Limb (tissue), 2 donors: ENCODE results near the gene TBPL2.

Experiments
- DNase-seq, 2 donors: peaks; one replicate each; pipeline ENCODE4 v3.0.0-alpha.2; 2016; ENCODE audit errors: extremely low spot score in 2 of 2

Gene TBPL2

DNA sequence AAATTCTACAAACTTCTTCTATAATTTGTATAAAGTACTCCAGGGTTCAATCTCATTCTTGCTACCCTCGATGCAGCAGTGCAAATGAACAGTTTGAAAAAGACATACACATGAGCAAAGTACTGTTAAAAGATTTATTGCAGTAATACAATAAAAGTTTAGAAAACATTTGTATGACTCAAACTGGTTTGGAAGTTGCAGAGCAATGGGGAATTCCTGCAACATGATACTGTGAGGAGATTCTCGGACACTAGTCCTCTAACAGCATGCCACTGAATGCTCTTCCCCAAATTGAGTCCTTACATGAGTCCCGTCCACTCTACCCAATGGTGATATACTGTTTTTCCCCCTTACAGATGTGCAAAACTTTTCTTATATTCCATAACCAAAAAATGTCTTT, 74.1 kb downstream of the TBPL2 start:
- no peak for DNase-seq
